Heart right ventricle (tissue), 16 donors: Measurements from ENCODE around the gene TBRG4. TPM values are rescaled to one million over a fixed set of nuclear protein-coding genes. Genes with fewer than 3 reads are reported as not detected.

Experiments used
- ATAC-seq, 8 donors: fragments of 200-7000 bp; cut with Tn5 transposase; one replicate each; pipeline ENCODE4 v1.9.1; 2020; ENCODE audit warnings: mild to moderate bottlenecking in 8 of 8, moderate library complexity in 8 of 8, moderate number of reproducible peaks in 1 of 8
- DNase-seq, 2 donors: peaks; one replicate each; pipeline ENCODE4 v3.0.0-alpha.2; 2020
- H3K27ac ChIP-seq, 10 donors: fragments of 200-600 bp; sonication (generic) in 2 of 10; one replicate each; pipeline versions ENCODE4 v1.5.0 to v1.8.0; 2020 to 2022; ENCODE audit warnings: mild to moderate bottlenecking in 3 of 10
- H3K27me3 ChIP-seq, 7 donors: fragments of 200-600 bp; one replicate each; pipeline ENCODE4 v1.8.0; 2021 to 2022; ENCODE audit warnings: mild to moderate bottlenecking in 2 of 7
- H3K36me3 ChIP-seq, 9 donors: fragments of 200-600 bp; sonication (generic) in 1 of 9; one replicate each; pipeline versions ENCODE4 v1.5.0 to v1.8.0; 2020 to 2022; ENCODE audit warnings: mild to moderate bottlenecking in 2 of 9
- H3K4me1 ChIP-seq, 9 donors: fragments of 200-600 bp; sonication (generic) in 1 of 9; one replicate each; pipeline versions ENCODE4 v1.5.0 to v1.8.0; 2020 to 2022; ENCODE audit warnings: mild to moderate bottlenecking in 4 of 9
- H3K4me3 ChIP-seq, 10 donors: fragments of 200-600 bp; sonication (generic) in 2 of 10; one replicate each; pipeline versions ENCODE4 v1.5.0 to v1.8.0; 2020 to 2022; ENCODE audit warnings: mild to moderate bottlenecking in 7 of 10, moderate library complexity in 2 of 10
- H3K9me3 ChIP-seq, 11 donors: fragments of 200-600 bp in 10 of 11; sonication (generic) in 2 of 11; one replicate each; pipeline versions ENCODE4 v1.5.0 to v1.8.0; 2013 to 2022; ENCODE audit warnings: mild to moderate bottlenecking in 2 of 11, control low read depth in 1 of 11, moderate library complexity in 1 of 11
- WGBS, 2 donors: extraction: QIAGEN DNeasy Blood & Tissue Kit; methylation state at CpG; one replicate each; pipeline ENCODE4 v1.1.7; 2013; ENCODE audit warnings: inconsistent platforms in 1 of 2; 5-methylcytosine and 5-hydroxymethylcytosine counted together
- intact Hi-C, 10 donors: fragments of 100-400 bp; cut with DNase I; formaldehyde crosslinking; loops; one replicate each; pipeline versions ENCODE4 v1.11.1 to v1.14.2; 2022
- polyA plus RNA-seq, 2 donors: library from polyadenylated mRNA; stranded (reverse); fragments of 200-250 nt; gene quantifications; one replicate each; pipeline ENCODE4 v1.2.3, GENCODE V29; 2013
- total RNA-seq, 10 donors: library from RNA; stranded (reverse); fragmentation: NEBNext Ultra II Directional in 3 of 10; extraction: Animal tissue kit (Norgen Biotek cat#: 25700) in 3 of 10; gene quantifications; one replicate each; pipeline versions ENCODE4 v1.2.1 to v1.2.4, GENCODE V29; 2021 to 2023
- TF ChIP-seq, protein P1 (sequence below), 9 donors: fragments of 200-600 bp; sonication (generic) in 2 of 9; IDR thresholded peaks; one replicate each; pipeline versions ENCODE4 v1.5.0 to v1.8.0; 2021 to 2022; ENCODE audit warnings: antibody characterized with exemption in 9 of 9, mild to moderate bottlenecking in 5 of 9, moderate library complexity in 1 of 9
- donor health status: Arrhythmogenic right ventricular cardiomyopathy.
- donor health status: ischemic (EF 13 %, LVEDD 7.1; RV severe dilation, severe dysfunction).
- donor health status: healthy with polysubstance abuse.
- donor health status: DM: no; HTN: yes; CAD: no.
- donor health status: DM: no; HTN: no; CAD: no.
- donor health status: ischemic (EF 25% LVEDD 6.9; RV normal size, moderate dysfunction).
- donor health status: ischemic (EF 25% LVEDD 5.7; RV mildly dilated, moderate dysfunction).
- donor health status: healthy.
- donor health status: DM: yes; HTN: yes; CAD: no.
- donor health status: Ischemic cardiomyopathy.
- donor health status: ischemic (EF 35%, LVEDD 5.7; RV mildly dilated, moderate dysfunction).
- donor health status: nonischemic (EF 11% LVEDD 7.7; RV severe dilation, severe dysfunction).
- donor health status: DM: yes; HTN: yes; CAD: no.
- donor health status: PGD.
- donor health status: ischemic (EF 29% LVEDD 5.4; RV normal size, mild dysfunction).
- donor health status: nonischemic (EF 23%, LVEDD 6.1; RV moderate dilation, normal function).

The TBRG4 gene
- total and polyA plus RNA-seq, 12 donors, result 57.1 to 93.9 (median 67.4) TPM

DNA sequence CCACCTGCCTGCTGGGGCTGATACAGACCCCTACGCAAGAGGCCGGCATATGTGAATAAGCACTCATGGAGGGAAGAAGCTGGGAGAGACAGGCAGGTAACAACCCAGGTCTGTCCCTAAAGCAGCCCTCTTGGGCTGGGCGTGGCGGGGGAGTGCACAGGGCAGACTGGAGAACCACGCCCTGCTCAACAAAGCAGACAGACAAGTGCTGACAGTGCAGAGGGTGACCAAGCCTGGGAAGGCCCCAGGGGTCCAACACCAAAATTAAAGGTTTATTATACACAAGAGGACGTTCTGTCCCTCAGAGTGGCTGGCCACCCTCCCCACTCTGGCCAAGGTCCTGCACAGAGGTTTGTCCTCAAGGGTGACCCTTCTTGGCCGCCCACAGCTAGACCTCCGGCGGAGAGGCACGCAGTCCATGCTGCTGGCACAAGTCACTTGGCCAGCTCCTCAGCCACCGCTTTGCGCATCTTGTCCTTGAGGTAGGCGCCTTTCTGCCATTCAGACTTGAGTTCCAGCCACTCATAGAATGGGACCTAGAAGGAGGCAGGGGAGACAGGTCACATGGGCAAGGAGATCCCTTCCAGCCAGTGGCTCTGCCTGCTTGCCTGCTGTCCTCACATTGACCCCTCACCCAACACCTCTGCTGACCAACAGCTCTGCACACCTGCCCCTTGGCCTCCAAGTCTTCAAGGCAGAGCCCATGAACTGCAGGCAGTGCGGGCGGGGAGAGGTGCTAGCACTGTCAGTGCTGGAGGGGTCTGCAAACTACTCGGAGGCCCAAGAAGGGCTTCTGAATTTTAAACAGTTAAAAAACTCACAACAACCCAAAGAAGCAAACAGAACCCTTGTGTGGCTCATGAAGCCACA is 11.4 kb downstream of the TBRG4 start:
- ATAC-seq, result peak in 1 of 8 donors; percentile 8
- H3K4me3 ChIP-seq, result no peak overlapping the region
- peaks cover 0 to 4% (median 0%) of the 10 kb centered on the region in 11 donors for H3K9me3 ChIP-seq
- peaks cover 0 to 14% (median 0%) of the 10 kb centered on the region in 9 donors for H3K4me1 ChIP-seq
- 92 to 95% methylated on average over 16 of the region's 16 CpGs for WGBS, 2 donors
- no peak overlapping the region for H3K27ac ChIP-seq
- H3K36me3 ChIP-seq, result peaks cover 12 to 75% (median 62%) of the 10 kb centered on the region in 9 donors
- no peak for DNase-seq
- intact Hi-C loops, result loop anchor here in 2 of 10 donors (1.0 to 10.0 kb wide), 2 partner anchors 24 to 85 kb away; no protein-coding TSS in a partner anchor
- TF ChIP-seq, protein P1, sequence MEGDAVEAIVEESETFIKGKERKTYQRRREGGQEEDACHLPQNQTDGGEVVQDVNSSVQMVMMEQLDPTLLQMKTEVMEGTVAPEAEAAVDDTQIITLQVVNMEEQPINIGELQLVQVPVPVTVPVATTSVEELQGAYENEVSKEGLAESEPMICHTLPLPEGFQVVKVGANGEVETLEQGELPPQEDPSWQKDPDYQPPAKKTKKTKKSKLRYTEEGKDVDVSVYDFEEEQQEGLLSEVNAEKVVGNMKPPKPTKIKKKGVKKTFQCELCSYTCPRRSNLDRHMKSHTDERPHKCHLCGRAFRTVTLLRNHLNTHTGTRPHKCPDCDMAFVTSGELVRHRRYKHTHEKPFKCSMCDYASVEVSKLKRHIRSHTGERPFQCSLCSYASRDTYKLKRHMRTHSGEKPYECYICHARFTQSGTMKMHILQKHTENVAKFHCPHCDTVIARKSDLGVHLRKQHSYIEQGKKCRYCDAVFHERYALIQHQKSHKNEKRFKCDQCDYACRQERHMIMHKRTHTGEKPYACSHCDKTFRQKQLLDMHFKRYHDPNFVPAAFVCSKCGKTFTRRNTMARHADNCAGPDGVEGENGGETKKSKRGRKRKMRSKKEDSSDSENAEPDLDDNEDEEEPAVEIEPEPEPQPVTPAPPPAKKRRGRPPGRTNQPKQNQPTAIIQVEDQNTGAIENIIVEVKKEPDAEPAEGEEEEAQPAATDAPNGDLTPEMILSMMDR (IDR thresholded peaks at IDR 0.05), result no peak
- H3K27me3 ChIP-seq, result no peaks in the 10 kb centered on the region

DNA sequence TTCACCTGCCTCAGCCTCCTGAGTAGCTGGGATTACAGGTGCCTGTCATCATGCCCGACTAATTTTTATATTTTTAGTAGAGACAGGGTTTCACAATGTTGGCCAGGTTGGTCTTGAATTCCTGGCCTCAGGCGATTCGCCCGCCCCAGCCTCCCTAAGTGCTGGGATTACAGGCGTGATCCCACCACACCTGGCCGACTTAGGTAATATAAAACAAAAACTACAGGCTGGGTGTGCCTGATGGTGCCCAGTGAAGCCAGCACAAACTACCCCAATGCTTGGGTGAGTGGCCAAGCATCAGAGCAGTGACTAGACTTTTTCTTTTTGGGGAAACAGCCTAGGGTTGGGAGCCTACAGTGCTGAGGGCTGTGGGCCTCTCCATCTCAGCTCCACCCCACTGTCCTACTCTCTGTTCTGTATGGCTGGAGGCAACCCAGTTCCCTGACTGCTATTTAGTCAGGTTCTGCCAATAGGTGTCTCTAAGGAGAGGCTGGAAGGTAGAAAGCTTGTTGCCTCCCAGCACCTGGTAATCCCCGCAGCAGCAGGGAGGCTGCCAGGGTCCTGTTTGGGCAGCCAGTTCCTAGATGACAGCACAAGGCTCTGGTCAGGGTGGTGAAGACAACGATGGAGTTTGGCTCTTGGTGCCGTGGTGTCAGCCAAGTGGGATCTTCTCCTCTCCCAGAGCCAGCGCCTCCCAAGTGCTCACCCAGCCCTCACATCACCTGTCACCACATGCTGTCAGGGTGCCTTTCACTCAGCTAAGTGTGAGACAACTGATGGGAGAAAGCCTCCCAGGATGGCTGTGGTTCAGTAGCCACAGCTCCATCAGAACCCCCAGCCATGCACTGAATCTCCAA is 12.3 kb downstream of the TBRG4 start:
- H3K27ac ChIP-seq, result no peak overlapping the region
- intact Hi-C loops, result loop anchor here in 1 of 10 donors (1.0 kb wide), 1 partner anchor 23 kb away; no protein-coding TSS in a partner anchor
- TF ChIP-seq, protein P1 (IDR thresholded peaks at IDR 0.05), result no peak
- H3K36me3 ChIP-seq, result peaks cover 12 to 66% (median 52%) of the 10 kb centered on the region in 9 donors
- DNase-seq (no peak), ATAC-seq (peak in 3 of 8 donors; percentile 7 to 28 (median 16))
- WGBS, 2 donors, result 79 to 80% methylated on average over 10 of the region's 10 CpGs
- no peaks in the 10 kb centered on the region for H3K27me3 ChIP-seq
- peaks cover 0 to 13% (median 0%) of the 10 kb centered on the region in 11 donors for H3K9me3 ChIP-seq
- no peak overlapping the region for H3K4me3 ChIP-seq
- peaks cover 0 to 9% (median 0%) of the 10 kb centered on the region in 9 donors for H3K4me1 ChIP-seq

DNA sequence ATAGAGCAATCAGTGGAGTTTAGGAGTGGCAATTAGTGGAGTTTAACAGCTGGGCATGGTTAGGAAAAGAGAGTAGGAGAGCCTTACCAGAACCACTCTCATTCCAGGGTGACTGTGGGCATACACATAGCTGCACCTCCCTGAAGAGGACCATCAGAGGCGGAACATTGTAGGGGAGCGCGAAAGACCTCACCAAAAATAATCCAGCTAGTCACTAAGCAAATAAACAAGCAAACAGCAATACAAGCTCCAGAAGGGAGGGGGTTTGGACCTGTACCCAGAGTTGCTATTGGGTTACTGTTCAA is 18.6 kb downstream of the TBRG4 start:
- intact Hi-C loops, result no loop called here
- TF ChIP-seq, protein P1 (IDR thresholded peaks at IDR 0.05), result no peak
- Histone ChIP-seq H3K27me3 (peaks cover 0 to 27% (median 0%) of the 10 kb centered on the region in 7 donors), H3K4me3 (no peak overlapping the region), H3K9me3 (peaks cover 0 to 23% (median 0%) of the 10 kb centered on the region in 11 donors), H3K27ac (no peak overlapping the region), H3K4me1 (peaks cover 0 to 16% (median 11%) of the 10 kb centered on the region in 9 donors), H3K36me3 (peaks cover 0 to 3% (median 0%) of the 10 kb centered on the region in 9 donors)
- WGBS, 2 donors, result 69 to 75% methylated on average over 3 of the region's 3 CpGs
- no peak for ATAC-seq
- no peak for DNase-seq
